Measurements from ENCODE around the gene APOBEC3F.

- TF ChIP-seq POLR2A (IDR thresholded peaks at IDR 0.05; ENCODE audit: extremely low read depth, insufficient read length) (no peak), CTCF (IDR thresholded peaks at IDR 0.05; ENCODE audit: low read depth, low read length) (no peak), MAX (IDR thresholded peaks at IDR 0.05; ENCODE audit: low read depth, low read length) (no peak), MYC (IDR thresholded peaks at IDR 0.05; ENCODE audit: low read depth, low read length) (no peak)
These were observed 29.7 kb upstream of the APOBEC3F start for GRCh38 chr22:39010946-39011345.
